GM12878 (cell line): Measurements from ENCODE around the gene FAM222B. TPM values are rescaled to one million over a fixed set of nuclear protein-coding genes. Genes with fewer than 3 reads are reported as not detected.

ENCODE experiments used
- BRCA1 ChIP-seq: IDR thresholded peaks from 2 replicates; pipeline ENCODE4 v1.6.1; 2011; ENCODE audit warnings: low read depth, low read length, improper control_type of control experiment
- CBFB ChIP-seq: IDR thresholded peaks from 2 replicates; pipeline ENCODE4 v1.6.1; 2016; ENCODE audit warnings: antibody characterized with exemption, low read depth
- EED ChIP-seq: sonication (generic); IDR thresholded peaks from 2 replicates; pipeline ENCODE4 v1.6.1; 2016; ENCODE audit warnings: antibody characterized with exemption, low read depth
- ELK1 ChIP-seq: IDR thresholded peaks from 2 replicates; pipeline ENCODE4 v1.6.1; 2012; ENCODE audit warnings: low read depth, low read length, improper control_type of control experiment
- FOXM1 ChIP-seq: IDR thresholded peaks from 2 replicates; pipeline ENCODE4 v1.6.1; 2012; ENCODE audit warnings: low read depth, mild to moderate bottlenecking, inconsistent platforms, low read length, moderate library complexity
- GATAD2B ChIP-seq: fragments of 450-650 bp; conservative IDR thresholded peaks from 2 replicates; pipeline ENCODE4 v1.6.1; 2017; ENCODE audit warnings: low read depth, mild to moderate bottlenecking, moderate library complexity
- IKZF1 ChIP-seq: fragments of 450-650 bp; conservative IDR thresholded peaks from 2 replicates; pipeline ENCODE4 v1.6.1; 2017; ENCODE audit warnings: antibody characterized with exemption, mild to moderate bottlenecking
- LARP7 ChIP-seq: fragments of 450-650 bp; IDR thresholded peaks from 2 replicates; pipeline ENCODE4 v1.6.1; 2017; ENCODE audit warnings: mild to moderate bottlenecking
- MYB ChIP-seq: fragments of 150-350 bp; IDR thresholded peaks from 2 replicates; pipeline ENCODE4 v1.6.1; 2014; ENCODE audit warnings: mild to moderate bottlenecking, low read depth, low read length, borderline replicate concordance
- NFXL1 ChIP-seq: fragments of 450-650 bp; IDR thresholded peaks from 2 replicates; pipeline ENCODE4 v1.6.1; 2017; ENCODE audit warnings: antibody characterized with exemption, mild to moderate bottlenecking, borderline replicate concordance
- NR2F1 ChIP-seq: fragments of 450-650 bp; conservative IDR thresholded peaks from 2 replicates; pipeline ENCODE4 v1.6.1; 2017; ENCODE audit warnings: mild to moderate bottlenecking
- PAX5 ChIP-seq: IDR thresholded peaks from 2 replicates; pipeline ENCODE4 v1.6.1; 2011; ENCODE audit warnings: low read depth, low read length, borderline replicate concordance
- RAD51 ChIP-seq: fragments of 450-650 bp; IDR thresholded peaks from 2 replicates; pipeline ENCODE4 v1.6.1; 2016; ENCODE audit warnings: moderate library complexity, mild to moderate bottlenecking, inconsistent platforms
- RFX5 ChIP-seq: IDR thresholded peaks from 2 replicates; pipeline ENCODE4 v1.6.1; 2011; ENCODE audit warnings: low read depth, low read length, improper control_type of control experiment
- SMAD1 ChIP-seq: fragments of 450-650 bp; IDR thresholded peaks from 2 replicates; pipeline ENCODE4 v1.6.1; 2018; ENCODE audit warnings: mild to moderate bottlenecking, low read depth; ENCODE audit not compliant: partially characterized antibody
- SMAD5 ChIP-seq: IDR thresholded peaks from 2 replicates; pipeline ENCODE4 v1.6.1; 2016; ENCODE audit warnings: antibody characterized with exemption, low read depth
- YBX1 ChIP-seq: fragments of 450-650 bp; IDR thresholded peaks from 2 replicates; pipeline ENCODE4 v1.6.1; 2016; ENCODE audit warnings: antibody characterized with exemption
- ZBED1 ChIP-seq: IDR thresholded peaks from 2 replicates; pipeline ENCODE4 v1.6.1; 2016; ENCODE audit warnings: borderline replicate concordance
- ZBTB11 ChIP-seq: fragments of 450-650 bp; formaldehyde crosslinking; IDR thresholded peaks from 2 replicates; pipeline ENCODE4 v1.5.0; 2022; ENCODE audit warnings: mild to moderate bottlenecking, missing genetic modification characterization
- ZNF592 ChIP-seq: fragments of 450-650 bp; IDR thresholded peaks from 2 replicates; pipeline ENCODE4 v1.6.1; 2017; ENCODE audit warnings: mild to moderate bottlenecking, moderate library complexity
- polyA plus RNA-seq, 11 experiments: library from polyadenylated mRNA; depleted of rRNA in 4 of 11; unstranded in 6 of 11; stranded (reverse) in 5 of 11; fragments of >200 nt; fragmentation: Nextera tagmentation in 4 of 11; fragmentation: Illumina TruSeq in 1 of 11; extraction: Ambion mirVana in 4 of 11; extraction: Trizol in 1 of 11; gene quantifications; 1 replicate in 1 of 11; 2 replicates in 10 of 11; pipeline versions ENCODE4 v1.2.1 to v1.2.3, GENCODE V29; 2011 to 2016; ENCODE audit warnings: inconsistent platforms in 2 of 11, missing spikeins in 2 of 11, low read depth in 1 of 11
- total RNA-seq, 4 experiments: library from RNA; depleted of rRNA in 3 of 4; stranded (reverse); fragments of >200 nt in 3 of 4; fragmentation: Illumina TruSeq in 1 of 4; extraction: Trizol in 1 of 4; gene quantifications; 2 replicates each; pipeline versions ENCODE4 v1.2.1 to v1.2.3, GENCODE V29; 2013 to 2021

Gene FAM222B
- total and polyA plus RNA-seq, 10 of the 15 experiments (the other 5 are each of a cell fraction or from before 2014, with no cell fraction given) = 2.8 to 18.3 (median 6.4) TPM

- TF ChIP-seq SMAD5 (peak; percentile 87; the same call in 1 of the 2 replicates), NFXL1 (no peak), PAX5 (peak; percentile 99), BRCA1 (peak; percentile 13), ELK1 (no peak), ZNF592 (no peak; the same call in 1 of the 2 replicates), NR2F1 (no peak), EED (no peak; the same call in 1 of the 2 replicates), ZBED1 (peak; percentile 54; the same call in 1 of the 2 replicates), GATAD2B (peak; percentile 52; the same call in 1 of the 2 replicates), IKZF1 (no peak; the same call in 1 of the 2 replicates), MYB (no peak), CBFB (no peak), RFX5 (no peak), LARP7 (0 out of 2 replicates have a peak, but pooled peaks have one; percentile 10), SMAD1 (peak; percentile 39), RAD51 (peak; percentile 86), YBX1 (no peak), ZBTB11 (no peak), FOXM1 (no peak)
Measured at GRCh38 chr17:28737770-28738679, 104.6 kb downstream of the FAM222B start (continued).
